Body of pancreas (tissue), 4 donors: ENCODE results near the gene OCRL. TPM values are rescaled to one million over a fixed set of nuclear protein-coding genes. Genes with fewer than 3 reads are reported as not detected.

Experiments used
- ATAC-seq: fragments of 150-250 bp; one replicate; pipeline ENCODE4 v1.9.1; 2016
- DNase-seq, 4 donors: peaks; one replicate each; pipeline ENCODE4 v3.0.0-alpha.2; 2019
- H3K27ac ChIP-seq, 4 donors: fragments of 200-600 bp; sonication (generic); 1 replicate in 3 of 4; 2 replicates in 1 of 4; pipeline versions ENCODE4 v1.5.1 to v1.6.1; 2016 to 2019; ENCODE audit warnings: mild to moderate bottlenecking in 1 of 4, mixed read lengths in 1 of 4, moderate library complexity in 1 of 4
- H3K27me3 ChIP-seq, 2 donors: fragments of 200-600 bp; sonication (generic); one replicate each; pipeline ENCODE4 v1.6.0; 2016; ENCODE audit warnings: mild to moderate bottlenecking in 1 of 2
- H3K36me3 ChIP-seq, 2 donors: fragments of 200-600 bp; sonication (generic); replicated peaks in 1 of 2; 2 replicates each; pipeline ENCODE4 v1.5.1; 2016; ENCODE audit warnings: low read depth in 2 of 2; ENCODE audit not compliant: insufficient read depth in 1 of 2
- H3K4me1 ChIP-seq: fragments of 200-600 bp; sonication (generic); one replicate; pipeline ENCODE4 v1.6.0; 2016
- H3K4me3 ChIP-seq, 2 donors: fragments of 200-600 bp; sonication (generic); 1 replicate in 1 of 2; 2 replicates in 1 of 2; pipeline ENCODE4 v1.5.1; 2016 to 2019
- H3K9me3 ChIP-seq, 3 donors: fragments of 200-600 bp; sonication (generic); 1 replicate in 2 of 3; 2 replicates in 1 of 3; pipeline ENCODE4 v1.5.1; 2016
- CTCF ChIP-seq, 7 experiments: fragments of 450-650 bp in 4 of 7; fragments of 200-600 bp in 3 of 7; sonication (generic) in 3 of 7; IDR thresholded peaks; one replicate each; pipeline ENCODE4 v1.5.1; 2016 to 2019; ENCODE audit warnings: antibody characterized with exemption in 7 of 7
- POLR2A ChIP-seq, 3 donors: fragments of 450-650 bp; IDR thresholded peaks; one replicate each; pipeline ENCODE4 v1.6.1; 2016; ENCODE audit warnings: antibody characterized with exemption in 3 of 3, mild to moderate bottlenecking in 2 of 3
- WGBS, 2 donors: methylation state at CpG; one replicate each; pipeline ENCODE4 v1.1.5; 2017; 5-methylcytosine and 5-hydroxymethylcytosine counted together
- intact Hi-C: fragments of 100-400 bp; cut with DNase I; formaldehyde crosslinking; loops from one replicate; pipeline ENCODE4 v1.15.1; 2023
- total RNA-seq, 2 donors: library from RNA; depleted of rRNA; stranded (reverse); fragments of >200 nt; gene quantifications; one replicate each; pipeline ENCODE4 v1.1.0, GENCODE V29; 2016

Gene OCRL
- total RNA-seq, 2 donors from 2014 or later, result 7.3 to 9.1 TPM

- intact Hi-C loops, result no loop called here
- no peaks in the 10 kb centered on the region for H3K27me3 ChIP-seq
- DNase-seq, result no peak
- TF ChIP-seq CTCF (IDR thresholded peaks at IDR 0.05) (no peak), POLR2A (IDR thresholded peaks at IDR 0.05) (no peak)
- no peak for ATAC-seq
- 87 to 92% methylated on average over 5 to 6 of the region's 6 CpGs for WGBS, 2 donors
- H3K4me3 ChIP-seq, result no peak overlapping the region
- no peaks in the 10 kb centered on the region for H3K36me3 ChIP-seq
- H3K9me3 ChIP-seq, result no peaks in the 10 kb centered on the region
- no peak overlapping the region for H3K27ac ChIP-seq
- H3K4me1 ChIP-seq, result no peaks in the 10 kb centered on the region
Measured at GRCh38 chrX:129496625-129497024, 43.4 kb upstream of the OCRL start.

GRCh38 chrX:129497146-129497843 is 42.8 kb upstream of the OCRL start:
- Histone ChIP-seq H3K36me3 (no peaks in the 10 kb centered on the region), H3K27ac (no peak overlapping the region), H3K4me1 (no peaks in the 10 kb centered on the region), H3K4me3 (no peak overlapping the region), H3K27me3 (no peaks in the 10 kb centered on the region), H3K9me3 (no peaks in the 10 kb centered on the region)
- ATAC-seq (no peak), DNase-seq (no peak)
- TF ChIP-seq POLR2A (IDR thresholded peaks at IDR 0.05), result no peak
- no peak for TF ChIP-seq CTCF (IDR thresholded peaks at IDR 0.05)
- intact Hi-C loops, result no loop called here
- whole genome bisulfite sequencing, 2 donors, result 75 to 92% methylated on average over 3 of the region's 3 CpGs

- no peaks in the 10 kb centered on the region for H3K27me3 ChIP-seq
- H3K4me3 ChIP-seq, result no peak overlapping the region
- WGBS, 2 donors, result 43 to 67% methylated on average over 7 of the region's 7 CpGs
- H3K36me3 ChIP-seq, result no peaks in the 10 kb centered on the region
- H3K27ac ChIP-seq, result no peak overlapping the region
- intact Hi-C loops, result no loop called here
- H3K4me1 ChIP-seq, result no peaks in the 10 kb centered on the region
- no peak for TF ChIP-seq CTCF (IDR thresholded peaks at IDR 0.05)
- no peak for TF ChIP-seq POLR2A (IDR thresholded peaks at IDR 0.05)
- DNase-seq (no peak), ATAC-seq (no peak)
- H3K9me3 ChIP-seq, result no peaks in the 10 kb centered on the region
Measured at GRCh38 chrX:129510331-129510730, 29.7 kb upstream of the OCRL start.

- 57 to 58% methylated on average over 5 of the region's 5 CpGs for WGBS, 2 donors
- TF ChIP-seq POLR2A (IDR thresholded peaks at IDR 0.05) (no peak), CTCF (IDR thresholded peaks at IDR 0.05) (no peak)
- H3K27ac ChIP-seq, result peak overlapping the region in 1 of 4 donors; percentile 57
- H3K36me3 ChIP-seq, result no peaks in the 10 kb centered on the region
- no peaks in the 10 kb centered on the region for H3K9me3 ChIP-seq
- H3K4me1 ChIP-seq, result no peaks in the 10 kb centered on the region
- DNase-seq (no peak), ATAC-seq (no peak)
- H3K27me3 ChIP-seq, result no peaks in the 10 kb centered on the region
- no peak overlapping the region for H3K4me3 ChIP-seq
- intact Hi-C loops, result no loop called here
Measured at GRCh38 chrX:129511689-129512088, 28.4 kb upstream of the OCRL start.

- H3K27ac ChIP-seq, result peak overlapping the region in 1 of 4 donors; percentile 57
- 79 to 82% methylated on average over 2 of the region's 2 CpGs for WGBS, 2 donors
- H3K9me3 ChIP-seq, result no peaks in the 10 kb centered on the region
- no peaks in the 10 kb centered on the region for H3K4me1 ChIP-seq
- TF ChIP-seq POLR2A (IDR thresholded peaks at IDR 0.05), result no peak
- no peak for TF ChIP-seq CTCF (IDR thresholded peaks at IDR 0.05)
- no peak overlapping the region for H3K4me3 ChIP-seq
- ATAC-seq, result no peak
- H3K36me3 ChIP-seq, result no peaks in the 10 kb centered on the region
- no peak for DNase-seq
- no peaks in the 10 kb centered on the region for H3K27me3 ChIP-seq
- intact Hi-C loops, result no loop called here
Measured at GRCh38 chrX:129512409-129512808, 27.6 kb upstream of the OCRL start.
